ENCODE measurements around the gene HDHD5. TPM values are rescaled to one million over a fixed set of nuclear protein-coding genes. Genes with fewer than 3 reads are reported as not detected.

The HDHD5 gene
- total and polyA plus RNA-seq, 4 donors, result 13.2 to 46.1 (median 35.9) TPM

DNA sequence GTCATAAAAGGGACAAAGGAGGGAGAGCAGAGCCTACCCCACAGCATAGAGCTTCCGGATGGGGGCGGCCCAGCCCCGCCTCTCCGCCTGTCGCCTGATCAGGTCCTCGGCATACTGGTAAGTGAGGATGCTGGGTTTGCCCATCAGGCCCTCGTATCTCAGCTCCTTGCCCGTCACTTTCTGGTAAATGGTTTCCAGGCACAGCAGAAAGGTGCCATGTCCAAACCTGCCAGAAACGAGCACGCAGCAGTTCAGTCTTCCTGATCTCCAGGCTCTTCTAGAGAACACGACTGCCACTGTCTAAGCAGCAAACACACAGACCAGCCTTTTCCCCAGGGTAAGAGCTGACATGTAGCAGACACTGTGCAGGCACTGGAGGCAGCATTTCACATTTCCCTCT is 20.6 kb downstream of the HDHD5 start (continued):
- TF ChIP-seq, protein P1, sequence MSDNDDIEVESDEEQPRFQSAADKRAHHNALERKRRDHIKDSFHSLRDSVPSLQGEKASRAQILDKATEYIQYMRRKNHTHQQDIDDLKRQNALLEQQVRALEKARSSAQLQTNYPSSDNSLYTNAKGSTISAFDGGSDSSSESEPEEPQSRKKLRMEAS (IDR thresholded peaks at IDR 0.05), result no peak
- TF ChIP-seq NR2F2 (IDR thresholded peaks at IDR 0.05) (no peak), GABPA (IDR thresholded peaks at IDR 0.05 in 1 of 2, conservative IDR thresholded peaks at IDR 0.05 in 1 of 2) (no peak), RXRA (IDR thresholded peaks at IDR 0.05) (no peak), HNF4A (conservative IDR thresholded peaks at IDR 0.05) (no peak)

DNA sequence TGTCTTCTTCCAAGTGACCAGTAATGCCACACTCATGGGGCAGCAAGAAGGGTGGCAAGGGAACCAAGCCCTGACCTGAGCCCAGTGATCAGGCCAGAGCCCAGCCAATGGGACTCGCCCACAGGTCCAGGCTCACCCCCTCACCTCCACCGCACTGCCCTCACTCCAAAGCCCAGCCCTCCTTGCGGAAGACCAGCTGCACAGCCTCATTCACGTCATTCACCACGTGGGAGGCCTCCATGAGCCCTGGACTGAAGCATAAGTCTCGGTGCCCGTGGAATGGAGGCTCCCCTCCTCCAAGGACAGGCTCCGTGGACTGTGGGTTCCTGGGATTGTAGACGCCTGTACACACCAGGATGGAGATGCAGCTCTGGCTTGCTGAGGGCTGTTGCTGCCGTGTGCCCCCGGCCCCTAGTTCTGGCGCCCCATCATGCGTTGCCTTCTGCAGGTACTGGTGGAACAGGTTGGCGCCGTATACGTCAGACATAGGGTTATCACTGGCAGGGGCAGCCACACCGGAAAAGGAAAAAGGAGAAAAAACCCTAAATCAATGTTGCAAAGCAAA is 21.1 kb downstream of the HDHD5 start:
- WGBS, result 95% methylated on average over 17 of the region's 17 CpGs
- Histone ChIP-seq H3K4me3 (ENCODE audit: low read depth in 1 of 3, low read length in 3 of 3) (no peak overlapping the region), H3K4me1 (ENCODE audit: control insufficient read depth in 4 of 4, insufficient read depth in 4 of 4, low read length in 3 of 4) (no peaks in the 10 kb centered on the region), H3K27me3 (ENCODE audit: control insufficient read depth in 4 of 4, insufficient read depth in 4 of 4, low read length in 3 of 4) (no peaks in the 10 kb centered on the region), H3K9me3 (ENCODE audit: control insufficient read depth in 4 of 4, low read length in 3 of 4) (no peaks in the 10 kb centered on the region), H3K9ac (ENCODE audit: low read depth in 1 of 2, low read length in 2 of 2) (no peak overlapping the region), H3K36me3 (ENCODE audit: control insufficient read depth in 4 of 4, insufficient read depth in 3 of 4, low read depth in 1 of 4, low read length in 3 of 4) (peaks cover 12 to 42% (median 24%) of the 10 kb centered on the region in 4 donors), H3K27ac (ENCODE audit: low read depth in 1 of 2, low read length in 2 of 2) (no peak overlapping the region)
- DNase-seq (ENCODE audit: low spot score), result no peak
- TF ChIP-seq TAF1 (conservative IDR thresholded peaks at IDR 0.05) (no peak), RXRA (IDR thresholded peaks at IDR 0.05) (no peak)

DNA sequence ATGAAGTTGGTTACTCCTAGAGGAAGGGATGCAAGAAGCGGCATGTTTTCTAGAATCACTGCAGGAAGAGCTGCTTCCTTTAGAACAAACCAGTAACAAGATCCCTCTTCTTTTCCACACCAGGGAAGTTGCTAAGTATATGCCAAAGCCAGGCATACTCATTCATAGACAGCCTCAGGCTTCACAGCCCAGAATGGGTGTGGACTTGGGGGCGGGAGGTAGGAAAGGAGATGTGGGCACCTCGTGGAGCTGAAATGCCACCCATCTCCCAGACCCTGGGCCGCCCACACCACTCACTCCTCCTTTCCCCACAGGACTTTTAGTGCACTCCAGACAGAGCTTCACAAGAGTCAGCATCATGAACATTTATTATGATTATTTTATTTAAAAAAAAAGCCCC is 21.9 kb downstream of the HDHD5 start:
- DNase-seq (ENCODE audit: low spot score), result no peak
- Histone ChIP-seq H3K36me3 (ENCODE audit: control insufficient read depth in 4 of 4, insufficient read depth in 3 of 4, low read depth in 1 of 4, low read length in 3 of 4) (peaks cover 12 to 34% (median 17%) of the 10 kb centered on the region in 4 donors), H3K9ac (ENCODE audit: low read depth in 1 of 2, low read length in 2 of 2) (no peak overlapping the region), H3K4me1 (ENCODE audit: control insufficient read depth in 4 of 4, insufficient read depth in 4 of 4, low read length in 3 of 4) (no peaks in the 10 kb centered on the region), H3K9me3 (ENCODE audit: control insufficient read depth in 4 of 4, low read length in 3 of 4) (no peaks in the 10 kb centered on the region), H3K4me3 (ENCODE audit: low read depth in 1 of 3, low read length in 3 of 3) (no peak overlapping the region), H3K27me3 (ENCODE audit: control insufficient read depth in 4 of 4, insufficient read depth in 4 of 4, low read length in 3 of 4) (no peaks in the 10 kb centered on the region), H3K27ac (ENCODE audit: low read depth in 1 of 2, low read length in 2 of 2) (no peak overlapping the region)
- 88% methylated on average over 4 of the region's 4 CpGs for WGBS
- no peak for TF ChIP-seq GABPA (IDR thresholded peaks at IDR 0.05 in 1 of 2, conservative IDR thresholded peaks at IDR 0.05 in 1 of 2)
- no peak for TF ChIP-seq RAD21 (IDR thresholded peaks at IDR 0.05)
- TF ChIP-seq, protein P2, sequence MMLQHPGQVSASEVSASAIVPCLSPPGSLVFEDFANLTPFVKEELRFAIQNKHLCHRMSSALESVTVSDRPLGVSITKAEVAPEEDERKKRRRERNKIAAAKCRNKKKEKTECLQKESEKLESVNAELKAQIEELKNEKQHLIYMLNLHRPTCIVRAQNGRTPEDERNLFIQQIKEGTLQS (IDR thresholded peaks at IDR 0.05), result no peak
- no peak for TF ChIP-seq JUND (IDR thresholded peaks at IDR 0.05)
- no peak for TF ChIP-seq SP1 (IDR thresholded peaks at IDR 0.05)
- TF ChIP-seq, protein P3, sequence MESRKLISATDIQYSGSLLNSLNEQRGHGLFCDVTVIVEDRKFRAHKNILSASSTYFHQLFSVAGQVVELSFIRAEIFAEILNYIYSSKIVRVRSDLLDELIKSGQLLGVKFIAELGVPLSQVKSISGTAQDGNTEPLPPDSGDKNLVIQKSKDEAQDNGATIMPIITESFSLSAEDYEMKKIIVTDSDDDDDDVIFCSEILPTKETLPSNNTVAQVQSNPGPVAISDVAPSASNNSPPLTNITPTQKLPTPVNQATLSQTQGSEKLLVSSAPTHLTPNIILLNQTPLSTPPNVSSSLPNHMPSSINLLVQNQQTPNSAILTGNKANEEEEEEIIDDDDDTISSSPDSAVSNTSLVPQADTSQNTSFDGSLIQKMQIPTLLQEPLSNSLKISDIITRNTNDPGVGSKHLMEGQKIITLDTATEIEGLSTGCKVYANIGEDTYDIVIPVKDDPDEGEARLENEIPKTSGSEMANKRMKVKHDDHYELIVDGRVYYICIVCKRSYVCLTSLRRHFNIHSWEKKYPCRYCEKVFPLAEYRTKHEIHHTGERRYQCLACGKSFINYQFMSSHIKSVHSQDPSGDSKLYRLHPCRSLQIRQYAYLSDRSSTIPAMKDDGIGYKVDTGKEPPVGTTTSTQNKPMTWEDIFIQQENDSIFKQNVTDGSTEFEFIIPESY (IDR thresholded peaks at IDR 0.05), result no peak
- TF ChIP-seq YY1 (IDR thresholded peaks at IDR 0.05), result no peak
- TF ChIP-seq HNF4G (IDR thresholded peaks at IDR 0.05), result no peak
- no peak for TF ChIP-seq FOXA2 (IDR thresholded peaks at IDR 0.05)
- no peak for TF ChIP-seq FOXA1 (IDR thresholded peaks at IDR 0.05)
- TF ChIP-seq, protein P1 (IDR thresholded peaks at IDR 0.05), result no peak
- no peak for TF ChIP-seq NR2F2 (IDR thresholded peaks at IDR 0.05)
- TF ChIP-seq, protein P4, sequence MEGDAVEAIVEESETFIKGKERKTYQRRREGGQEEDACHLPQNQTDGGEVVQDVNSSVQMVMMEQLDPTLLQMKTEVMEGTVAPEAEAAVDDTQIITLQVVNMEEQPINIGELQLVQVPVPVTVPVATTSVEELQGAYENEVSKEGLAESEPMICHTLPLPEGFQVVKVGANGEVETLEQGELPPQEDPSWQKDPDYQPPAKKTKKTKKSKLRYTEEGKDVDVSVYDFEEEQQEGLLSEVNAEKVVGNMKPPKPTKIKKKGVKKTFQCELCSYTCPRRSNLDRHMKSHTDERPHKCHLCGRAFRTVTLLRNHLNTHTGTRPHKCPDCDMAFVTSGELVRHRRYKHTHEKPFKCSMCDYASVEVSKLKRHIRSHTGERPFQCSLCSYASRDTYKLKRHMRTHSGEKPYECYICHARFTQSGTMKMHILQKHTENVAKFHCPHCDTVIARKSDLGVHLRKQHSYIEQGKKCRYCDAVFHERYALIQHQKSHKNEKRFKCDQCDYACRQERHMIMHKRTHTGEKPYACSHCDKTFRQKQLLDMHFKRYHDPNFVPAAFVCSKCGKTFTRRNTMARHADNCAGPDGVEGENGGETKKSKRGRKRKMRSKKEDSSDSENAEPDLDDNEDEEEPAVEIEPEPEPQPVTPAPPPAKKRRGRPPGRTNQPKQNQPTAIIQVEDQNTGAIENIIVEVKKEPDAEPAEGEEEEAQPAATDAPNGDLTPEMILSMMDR (IDR thresholded peaks at IDR 0.05; ENCODE audit: low read depth, low read length, missing input control), result no peak
- no peak for TF ChIP-seq EGR1 (IDR thresholded peaks at IDR 0.05; ENCODE audit: low read depth in 2 of 2)
- TF ChIP-seq RXRA (IDR thresholded peaks at IDR 0.05), result no peak

Data from liver (tissue), 9 donors.